ENCODE data around the gene C16orf96. TPM values are rescaled to one million over a fixed set of nuclear protein-coding genes. Genes with fewer than 3 reads are reported as not detected.

Gene C16orf96
- total and polyA plus RNA-seq, 2 of the 13 experiments (the other 11 are each of a cell fraction or from before 2014, with no cell fraction given): 0.03 TPM; not detected in 1

GRCh38 chr16:4538350-4539235 is 17.5 kb upstream of the C16orf96 start, which contains the start of gene CDIP1 (continued):
- TF ChIP-seq, protein P1, sequence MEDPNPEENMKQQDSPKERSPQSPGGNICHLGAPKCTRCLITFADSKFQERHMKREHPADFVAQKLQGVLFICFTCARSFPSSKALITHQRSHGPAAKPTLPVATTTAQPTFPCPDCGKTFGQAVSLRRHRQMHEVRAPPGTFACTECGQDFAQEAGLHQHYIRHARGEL (CRISPR knock-in tag; IDR thresholded peaks at IDR 0.05): peak; percentile 96
- peak; percentile 93; the same call in 1 of the 2 replicates for TF ChIP-seq ZNF619 (CRISPR knock-in tag; IDR thresholded peaks at IDR 0.05)
- peak; percentile 94; the same call in 1 of the 2 replicates for TF ChIP-seq MTA1 (CRISPR knock-in tag; IDR thresholded peaks at IDR 0.05; ENCODE audit: borderline replicate concordance)
- TF ChIP-seq ZNF550 (CRISPR knock-in tag; IDR thresholded peaks at IDR 0.05; ENCODE audit: borderline replicate concordance): peak; percentile 91; the same call in 1 of the 2 replicates
- TF ChIP-seq FIP1L1 (IDR thresholded peaks at IDR 0.05; ENCODE audit: borderline replicate concordance, insufficient read depth, low read depth, low read length): no peak
- peak; percentile 77 for TF ChIP-seq ZNF644 (CRISPR knock-in tag; IDR thresholded peaks at IDR 0.05; ENCODE audit: low read depth)
- TF ChIP-seq CBX1 (IDR thresholded peaks at IDR 0.05; ENCODE audit: low read depth): peak; percentile 95
- TF ChIP-seq ESRRA (CRISPR knock-in tag; IDR thresholded peaks at IDR 0.05; ENCODE audit: low read depth): peak; percentile 93
- TF ChIP-seq FOXP1 (IDR thresholded peaks at IDR 0.05): no peak
- TF ChIP-seq FOXP1 (CRISPR knock-in tag; IDR thresholded peaks at IDR 0.05): no peak
- TF ChIP-seq, protein P2, sequence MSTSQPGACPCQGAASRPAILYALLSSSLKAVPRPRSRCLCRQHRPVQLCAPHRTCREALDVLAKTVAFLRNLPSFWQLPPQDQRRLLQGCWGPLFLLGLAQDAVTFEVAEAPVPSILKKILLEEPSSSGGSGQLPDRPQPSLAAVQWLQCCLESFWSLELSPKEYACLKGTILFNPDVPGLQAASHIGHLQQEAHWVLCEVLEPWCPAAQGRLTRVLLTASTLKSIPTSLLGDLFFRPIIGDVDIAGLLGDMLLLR (CRISPR knock-in tag; IDR thresholded peaks at IDR 0.05): peak; percentile 100
- TF ChIP-seq NCOA1 (CRISPR knock-in tag; IDR thresholded peaks at IDR 0.05): peak; percentile 72; the same call in 1 of the 2 replicates
- peak; percentile 68 for TF ChIP-seq ZNF652 (CRISPR knock-in tag; IDR thresholded peaks at IDR 0.05; ENCODE audit: borderline replicate concordance, low read depth)
- TF ChIP-seq, protein P3, sequence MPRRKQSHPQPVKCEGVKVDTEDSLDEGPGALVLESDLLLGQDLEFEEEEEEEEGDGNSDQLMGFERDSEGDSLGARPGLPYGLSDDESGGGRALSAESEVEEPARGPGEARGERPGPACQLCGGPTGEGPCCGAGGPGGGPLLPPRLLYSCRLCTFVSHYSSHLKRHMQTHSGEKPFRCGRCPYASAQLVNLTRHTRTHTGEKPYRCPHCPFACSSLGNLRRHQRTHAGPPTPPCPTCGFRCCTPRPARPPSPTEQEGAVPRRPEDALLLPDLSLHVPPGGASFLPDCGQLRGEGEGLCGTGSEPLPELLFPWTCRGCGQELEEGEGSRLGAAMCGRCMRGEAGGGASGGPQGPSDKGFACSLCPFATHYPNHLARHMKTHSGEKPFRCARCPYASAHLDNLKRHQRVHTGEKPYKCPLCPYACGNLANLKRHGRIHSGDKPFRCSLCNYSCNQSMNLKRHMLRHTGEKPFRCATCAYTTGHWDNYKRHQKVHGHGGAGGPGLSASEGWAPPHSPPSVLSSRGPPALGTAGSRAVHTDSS (CRISPR knock-in tag; conservative IDR thresholded peaks at IDR 0.05): no peak
- peak; percentile 99 for TF ChIP-seq TSC22D2 (CRISPR knock-in tag; IDR thresholded peaks at IDR 0.05; ENCODE audit: borderline replicate concordance)
- TF ChIP-seq ZNF674 (CRISPR knock-in tag; IDR thresholded peaks at IDR 0.05; ENCODE audit: low read depth): peak; percentile 98
- TF ChIP-seq NFKBIZ (CRISPR knock-in tag; IDR thresholded peaks at IDR 0.05): peak; percentile 98
- TF ChIP-seq, protein P4, sequence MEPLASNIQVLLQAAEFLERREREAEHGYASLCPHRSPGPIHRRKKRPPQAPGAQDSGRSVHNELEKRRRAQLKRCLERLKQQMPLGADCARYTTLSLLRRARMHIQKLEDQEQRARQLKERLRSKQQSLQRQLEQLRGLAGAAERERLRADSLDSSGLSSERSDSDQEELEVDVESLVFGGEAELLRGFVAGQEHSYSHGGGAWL (CRISPR knock-in tag; IDR thresholded peaks at IDR 0.05): peak; percentile 99
- no peak for TF ChIP-seq HMGA1 (CRISPR knock-in tag; conservative IDR thresholded peaks at IDR 0.05)
- peak; percentile 98 for TF ChIP-seq PRMT3 (CRISPR knock-in tag; IDR thresholded peaks at IDR 0.05; ENCODE audit: borderline replicate concordance, low read depth)
- TF ChIP-seq SRSF1 (optimal IDR thresholded peaks at IDR 0.05; ENCODE audit: low read depth, low read length): no peak
- no peak for TF ChIP-seq ZFP36 (IDR thresholded peaks at IDR 0.05; ENCODE audit: borderline replicate concordance, low read depth, low read length, partially characterized antibody)
- peak; percentile 95 for TF ChIP-seq ZNF691 (CRISPR knock-in tag; IDR thresholded peaks at IDR 0.05; ENCODE audit: borderline replicate concordance, low read depth)
- TF ChIP-seq MEIS1 (CRISPR knock-in tag; IDR thresholded peaks at IDR 0.05; ENCODE audit: borderline replicate concordance): peak; percentile 97

All from HepG2 (cell line).